ENCODE data around the gene CBFA2T3.

- TF ChIP-seq CTCF (IDR thresholded peaks at IDR 0.05) = no peak
- no peak for TF ChIP-seq POLR2A (IDR thresholded peaks at IDR 0.05)
Observed at GRCh38 chr16:88991813-88992350, 14.9 kb upstream of the CBFA2T3 start.

Data from tibial nerve (tissue), 3 donors.